Upper lobe of left lung (tissue), 6 donors: ENCODE results near the gene MICAL2. TPM values are rescaled to one million over a fixed set of nuclear protein-coding genes. Genes with fewer than 3 reads are reported as not detected.

ENCODE experiments used
- ATAC-seq, 2 donors: fragments of 200-7000 bp; cut with Tn5 transposase; one replicate each; pipeline ENCODE4 v1.9.1; 2022; ENCODE audit warnings: mild to moderate bottlenecking in 2 of 2, moderate library complexity in 2 of 2; ENCODE audit not compliant: low FRiP score in 2 of 2
- DNase-seq, 2 donors: peaks; one replicate each; pipeline ENCODE4 v3.0.0-alpha.2; 2019 to 2020
- H3K27ac ChIP-seq, 4 donors: fragments of 200-600 bp; sonication (generic); one replicate each; pipeline ENCODE4 v1.5.1; 2016 to 2019
- H3K27me3 ChIP-seq, 4 donors: fragments of 200-600 bp; sonication (generic); one replicate each; pipeline ENCODE4 v1.5.1; 2017 to 2019
- H3K36me3 ChIP-seq, 4 donors: fragments of 200-600 bp; sonication (generic); one replicate each; pipeline ENCODE4 v1.5.1; 2016 to 2019
- H3K4me1 ChIP-seq, 4 donors: fragments of 200-600 bp; sonication (generic); one replicate each; pipeline ENCODE4 v1.5.1; 2018 to 2019
- H3K4me3 ChIP-seq, 4 donors: fragments of 200-600 bp; sonication (generic); one replicate each; pipeline ENCODE4 v1.5.1; 2017 to 2019; ENCODE audit warnings: mild to moderate bottlenecking in 2 of 4, moderate library complexity in 1 of 4
- H3K9me3 ChIP-seq, 4 donors: fragments of 200-600 bp; sonication (generic); one replicate each; pipeline ENCODE4 v1.5.1; 2018 to 2019
- EP300 ChIP-seq, 4 donors: sonication (generic); formaldehyde crosslinking; IDR thresholded peaks; one replicate each; pipeline ENCODE4 v1.5.1; 2017; ENCODE audit warnings: antibody characterized with exemption in 4 of 4, control low read depth in 2 of 4
- POLR2A ChIP-seq, 4 donors: fragments of 450-650 bp; IDR thresholded peaks; one replicate each; pipeline ENCODE4 v1.5.1; 2016 to 2017; ENCODE audit warnings: antibody characterized with exemption in 4 of 4, mild to moderate bottlenecking in 2 of 4
- POLR2AphosphoS5 ChIP-seq, 2 donors: sonication (generic); formaldehyde crosslinking; IDR thresholded peaks; one replicate each; pipeline ENCODE4 v1.5.1; 2017; ENCODE audit warnings: antibody characterized with exemption in 2 of 2
- WGBS, 2 donors: methylation state at CpG; one replicate each; pipeline ENCODE4 v1.1.5; 2017 to 2018; 5-methylcytosine and 5-hydroxymethylcytosine counted together
- total RNA-seq, 6 donors: library from RNA; depleted of rRNA in 4 of 6; stranded (reverse); fragments of >200 nt in 4 of 6; gene quantifications; one replicate each; pipeline versions ENCODE4 v1.1.0 to v1.2.1, GENCODE V29; 2016 to 2021
- TF ChIP-seq, protein P1 (sequence below), 6 experiments: fragments of 450-650 bp in 4 of 6; fragments of 200-600 bp in 2 of 6; sonication (generic) in 2 of 6; IDR thresholded peaks; one replicate each; pipeline ENCODE4 v1.5.1; 2016 to 2019; ENCODE audit warnings: antibody characterized with exemption in 6 of 6
- donor health status: DM: no; HTN: no; CAD: no; lungs with moderate emphysema.
- donor health status: DM: no; HTN: yes; CAD: no; lungs with severe emphysema.

The MICAL2 gene
- total RNA-seq, 6 donors from 2014 or later, result 138 to 327 (median 175) TPM

DNA sequence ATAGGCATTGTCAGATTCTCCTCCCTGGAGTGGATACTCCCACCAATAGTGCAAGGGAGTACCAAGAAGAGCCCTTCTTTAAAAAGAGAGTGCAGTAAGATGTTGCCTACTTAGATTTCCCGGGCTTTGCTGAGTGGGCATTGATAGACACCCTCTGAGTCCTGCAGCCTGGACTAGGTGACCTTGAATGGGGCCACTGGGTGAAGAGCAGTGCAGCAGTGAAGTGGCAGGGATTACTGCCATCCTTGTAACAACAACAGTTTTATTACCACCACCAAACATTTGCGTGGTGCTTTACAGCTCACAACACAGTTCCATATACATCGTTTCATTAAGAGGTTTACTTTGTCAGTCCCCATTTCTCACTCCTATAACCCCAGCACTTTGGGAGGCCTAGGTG lies 59.4 kb downstream of the MICAL2 start:
- Histone ChIP-seq H3K4me3 (no peak overlapping the region), H3K4me1 (peaks cover 2 to 28% (median 13%) of the 10 kb centered on the region in 4 donors), H3K36me3 (peaks cover 0 to 5% (median 0%) of the 10 kb centered on the region in 4 donors), H3K9me3 (no peaks in the 10 kb centered on the region), H3K27ac (no peak overlapping the region), H3K27me3 (no peaks in the 10 kb centered on the region)
- ATAC-seq, result no peak
- WGBS, 2 donors, result 75 to 95% methylated on average over 3 of the region's 3 CpGs
- no peak for DNase-seq
- TF ChIP-seq, protein P1, sequence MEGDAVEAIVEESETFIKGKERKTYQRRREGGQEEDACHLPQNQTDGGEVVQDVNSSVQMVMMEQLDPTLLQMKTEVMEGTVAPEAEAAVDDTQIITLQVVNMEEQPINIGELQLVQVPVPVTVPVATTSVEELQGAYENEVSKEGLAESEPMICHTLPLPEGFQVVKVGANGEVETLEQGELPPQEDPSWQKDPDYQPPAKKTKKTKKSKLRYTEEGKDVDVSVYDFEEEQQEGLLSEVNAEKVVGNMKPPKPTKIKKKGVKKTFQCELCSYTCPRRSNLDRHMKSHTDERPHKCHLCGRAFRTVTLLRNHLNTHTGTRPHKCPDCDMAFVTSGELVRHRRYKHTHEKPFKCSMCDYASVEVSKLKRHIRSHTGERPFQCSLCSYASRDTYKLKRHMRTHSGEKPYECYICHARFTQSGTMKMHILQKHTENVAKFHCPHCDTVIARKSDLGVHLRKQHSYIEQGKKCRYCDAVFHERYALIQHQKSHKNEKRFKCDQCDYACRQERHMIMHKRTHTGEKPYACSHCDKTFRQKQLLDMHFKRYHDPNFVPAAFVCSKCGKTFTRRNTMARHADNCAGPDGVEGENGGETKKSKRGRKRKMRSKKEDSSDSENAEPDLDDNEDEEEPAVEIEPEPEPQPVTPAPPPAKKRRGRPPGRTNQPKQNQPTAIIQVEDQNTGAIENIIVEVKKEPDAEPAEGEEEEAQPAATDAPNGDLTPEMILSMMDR (IDR thresholded peaks at IDR 0.05), result no peak
- no peak for TF ChIP-seq POLR2AphosphoS5 (IDR thresholded peaks at IDR 0.05)

DNA sequence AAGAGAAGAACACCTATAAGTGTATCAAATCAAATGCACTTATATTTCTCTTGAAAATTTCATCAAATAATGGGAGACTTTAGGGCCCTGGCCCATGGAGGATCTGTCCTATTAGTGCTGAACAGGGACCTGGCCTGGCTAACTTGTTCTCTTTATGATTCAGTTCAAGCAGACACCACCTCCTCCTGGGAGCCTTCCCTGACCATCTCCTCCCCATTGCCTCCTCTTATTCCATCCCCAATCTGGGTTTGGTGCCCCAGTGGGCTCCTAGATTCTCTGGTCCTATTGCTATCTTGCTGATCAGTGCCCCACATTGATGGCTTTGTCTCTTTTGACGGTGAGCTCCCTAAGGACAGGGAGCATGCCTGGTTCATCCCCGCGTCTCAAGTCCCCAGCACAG lies 60.1 kb downstream of the MICAL2 start:
- Histone ChIP-seq H3K9me3 (no peaks in the 10 kb centered on the region), H3K4me1 (peaks cover 5 to 31% (median 13%) of the 10 kb centered on the region in 4 donors), H3K27ac (no peak overlapping the region), H3K36me3 (peaks cover 0 to 3% (median 0%) of the 10 kb centered on the region in 4 donors), H3K4me3 (no peak overlapping the region), H3K27me3 (no peaks in the 10 kb centered on the region)
- ATAC-seq, result peak in 1 of 2 donors; percentile 3
- DNase-seq, result no peak
- 96 to 100% methylated on average over 3 of the region's 3 CpGs for WGBS, 2 donors
- TF ChIP-seq EP300 (IDR thresholded peaks at IDR 0.05) (no peak), POLR2AphosphoS5 (IDR thresholded peaks at IDR 0.05) (no peak), POLR2A (IDR thresholded peaks at IDR 0.05) (no peak)
- TF ChIP-seq, protein P1 (IDR thresholded peaks at IDR 0.05), result no peak

DNA sequence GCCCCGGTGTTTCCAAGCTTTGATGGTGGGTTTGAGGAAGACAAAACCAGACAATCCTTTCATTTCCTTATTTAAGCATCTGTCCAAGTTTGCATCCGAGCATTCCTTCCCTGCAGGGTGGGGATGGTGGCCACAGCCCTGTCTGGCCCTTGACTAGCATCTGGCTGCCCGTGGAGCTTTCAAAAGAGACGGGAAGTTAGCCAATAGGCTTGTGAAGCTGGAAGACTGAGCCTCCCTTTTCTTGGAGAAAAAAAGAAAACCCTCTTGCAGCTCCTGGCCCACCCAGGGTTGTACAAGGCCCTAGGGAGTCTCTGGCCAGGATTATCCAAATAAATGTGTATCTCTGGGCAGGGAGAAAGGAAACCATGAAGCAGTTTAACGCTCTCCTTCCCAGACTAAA lies 60.6 kb downstream of the MICAL2 start:
- Histone ChIP-seq H3K4me3 (no peak overlapping the region), H3K27me3 (no peaks in the 10 kb centered on the region), H3K27ac (no peak overlapping the region), H3K9me3 (no peaks in the 10 kb centered on the region), H3K4me1 (peaks cover 5 to 31% (median 13%) of the 10 kb centered on the region in 4 donors), H3K36me3 (no peaks in the 10 kb centered on the region)
- DNase-seq (no peak), ATAC-seq (peak in 1 of 2 donors; percentile 92)
- 52 to 54% methylated on average over 5 of the region's 5 CpGs for WGBS, 2 donors
- TF ChIP-seq POLR2A (IDR thresholded peaks at IDR 0.05), result no peak
- no peak for TF ChIP-seq EP300 (IDR thresholded peaks at IDR 0.05)
- TF ChIP-seq POLR2AphosphoS5 (IDR thresholded peaks at IDR 0.05), result no peak
- TF ChIP-seq, protein P1 (IDR thresholded peaks at IDR 0.05), result no peak

DNA sequence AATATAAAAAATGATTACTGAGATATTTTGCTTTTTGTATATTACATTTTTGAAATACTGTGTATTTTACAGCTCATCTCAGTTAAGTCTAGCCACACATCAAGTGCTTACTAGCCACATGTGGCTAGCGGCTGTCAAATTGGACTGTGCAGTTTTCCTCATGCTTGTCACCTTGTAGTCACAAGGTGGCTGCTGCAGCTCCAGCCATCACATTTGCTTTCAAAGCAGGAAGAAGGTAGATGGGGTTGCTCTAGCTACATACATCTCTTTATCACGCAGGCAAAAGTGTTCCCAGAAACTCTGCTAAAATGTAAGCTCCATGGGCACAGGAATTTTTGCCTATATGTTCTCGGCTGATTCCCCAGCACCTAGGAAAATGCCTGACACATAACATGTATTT lies 61.5 kb downstream of the MICAL2 start:
- Histone ChIP-seq H3K36me3 (no peaks in the 10 kb centered on the region), H3K27me3 (no peaks in the 10 kb centered on the region), H3K9me3 (no peaks in the 10 kb centered on the region), H3K4me3 (no peak overlapping the region), H3K27ac (no peak overlapping the region), H3K4me1 (peaks cover 5 to 26% (median 11%) of the 10 kb centered on the region in 4 donors)
- ATAC-seq (no peak), DNase-seq (no peak)
- TF ChIP-seq POLR2AphosphoS5 (IDR thresholded peaks at IDR 0.05) (no peak), EP300 (IDR thresholded peaks at IDR 0.05) (no peak)
- TF ChIP-seq, protein P1 (IDR thresholded peaks at IDR 0.05), result no peak
- WGBS, 2 donors, result 95% methylated on average over 3 of the region's 3 CpGs

DNA sequence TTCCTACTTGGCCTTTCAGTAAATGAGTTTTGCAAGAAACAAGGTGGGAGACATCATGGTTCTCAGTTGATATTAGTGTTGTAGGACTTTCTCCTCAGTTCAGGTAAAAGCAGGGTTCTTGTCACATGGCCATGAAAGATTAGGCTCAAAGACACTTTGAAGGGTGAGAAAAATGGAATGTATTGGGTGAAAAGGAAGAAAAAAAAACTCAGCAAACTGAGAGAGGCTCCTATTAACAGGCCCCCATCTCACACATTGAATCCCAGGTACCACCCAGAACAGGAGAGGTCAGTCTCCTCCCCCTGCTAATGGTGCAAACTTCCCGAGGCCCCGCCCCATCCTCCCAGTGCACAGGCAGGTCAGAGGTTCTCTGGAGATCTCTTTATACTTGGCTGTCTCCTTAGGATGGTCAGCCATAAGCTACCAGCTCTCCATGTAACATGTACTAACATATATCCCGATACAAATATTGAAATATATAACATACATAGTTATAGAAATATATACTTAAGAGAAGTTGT lies 62.2 kb downstream of the MICAL2 start:
- H3K4me1 ChIP-seq, result peaks cover 3 to 20% (median 7%) of the 10 kb centered on the region in 4 donors
- TF ChIP-seq EP300 (IDR thresholded peaks at IDR 0.05) (no peak), POLR2A (IDR thresholded peaks at IDR 0.05) (no peak)
- TF ChIP-seq, protein P1 (IDR thresholded peaks at IDR 0.05), result no peak
- no peaks in the 10 kb centered on the region for H3K27me3 ChIP-seq
- ATAC-seq, result no peak
- whole genome bisulfite sequencing, 2 donors, result 80 to 83% methylated on average over 3 of the region's 3 CpGs
- H3K27ac ChIP-seq, result no peak overlapping the region
- no peaks in the 10 kb centered on the region for H3K9me3 ChIP-seq
- no peak for DNase-seq
- no peak overlapping the region for H3K4me3 ChIP-seq
- no peaks in the 10 kb centered on the region for H3K36me3 ChIP-seq
